HCT116 (cell line): ENCODE data around the gene AMBP. TPM values are rescaled to one million over a fixed set of nuclear protein-coding genes. Genes with fewer than 3 reads are reported as not detected.

Experiments used
- ATAC-seq: fragments of 200-7000 bp; cut with Tn5 transposase; 2 replicates; pipeline ENCODE4 v1.9.1; 2020; ENCODE audit warnings: mild to moderate bottlenecking, moderate library complexity
- BruUV-seq: library from RNA; stranded (reverse); fragments of 400-500 nt; replicated peaks from 2 replicates; lab custom pipeline; 2021; lab: Mats Ljungman, UMichigan
- CTCF ChIA-PET: fragments of 300-600 bp; sonication (Branson Sonifier 250); formaldehyde crosslinking; loops from one replicate; lab custom pipeline; 2021; ENCODE audit warnings: antibody characterized with exemption; lab: Charles Lee
- POLR2A ChIA-PET: fragments of 300-600, 350-600 bp; sonication (Branson Sonifier 250); formaldehyde crosslinking; loops from one replicate; lab custom pipeline; 2021; ENCODE audit warnings: antibody characterized with exemption; lab: Charles Lee
- RAD21 ChIA-PET, 2 experiments: fragments of 300-600 bp; sonication (Branson Sonifier 250); formaldehyde crosslinking; loops; one replicate each; lab custom pipeline; 2023; ENCODE audit warnings: low total read pairs in 2 of 2; ENCODE audit not compliant: uncharacterized antibody in 2 of 2, unreplicated experiment in 2 of 2, low non-redundant PET in 1 of 2; lab: Charles Lee
- DNase-seq: peaks from one replicate; pipeline ENCODE4 v3.0.0-alpha.2; 2010; ENCODE audit warnings: low read depth, low spot score
- H2AFZ ChIP-seq: fragments of 200-600 bp; shearing (Covaris generic), sonication (generic); 2 replicates; pipeline ENCODE4 v1.6.1; 2017; ENCODE audit warnings: low read depth, mixed run types, mixed read lengths, antibody characterized with exemption, low read length; ENCODE audit not compliant: poor library complexity, severe bottlenecking
- H3K27ac ChIP-seq: 2 replicates; pipeline ENCODE4 v1.5.1; 2012; ENCODE audit warnings: low read depth, low read length
- H3K27me3 ChIP-seq: fragments of 200-600 bp; sonication (generic); 2 replicates; pipeline ENCODE4 v1.6.1; 2016; ENCODE audit warnings: mixed run types, low read length, mixed read lengths; ENCODE audit not compliant: insufficient read depth
- H3K36me3 ChIP-seq, 2 experiments: fragments of 200-500 bp in 1 of 2; fragments of 200-600 bp in 1 of 2; sonication (Bioruptor generic) in 1 of 2; sonication (generic) in 1 of 2; 2 replicates each; pipeline versions ENCODE4 v1.5.1 to v1.6.1; 2014 to 2016; ENCODE audit warnings: low read length in 2 of 2, inconsistent platforms in 1 of 2, mixed read lengths in 1 of 2, mixed run types in 1 of 2; ENCODE audit not compliant: insufficient read depth in 2 of 2, control insufficient read depth in 1 of 2
- H3K4me1 ChIP-seq, 2 experiments: fragments of 200-600 bp in 1 of 2; sonication (generic) in 1 of 2; 2 replicates each; pipeline versions ENCODE4 v1.5.1 to v1.6.1; 2012 to 2017; ENCODE audit warnings: low read length in 2 of 2, inconsistent platforms in 1 of 2, mild to moderate bottlenecking in 1 of 2, mixed read lengths in 1 of 2, mixed run types in 1 of 2, moderate library complexity in 1 of 2; ENCODE audit not compliant: insufficient read depth in 2 of 2, control insufficient read depth in 1 of 2
- H3K4me2 ChIP-seq: fragments of 200-600 bp; sonication (generic); 2 replicates; pipeline ENCODE4 v1.6.1; 2017; ENCODE audit warnings: mixed run types, low read length, mixed read lengths
- H3K4me3 ChIP-seq, 2 experiments: fragments of 200-600 bp in 1 of 2; sonication (generic) in 1 of 2; replicated peaks in 1 of 2; 2 replicates each; pipeline ENCODE4 v1.5.1; 2011 to 2016; ENCODE audit warnings: low read length in 2 of 2, control low read depth in 1 of 2, low read depth in 1 of 2, mild to moderate bottlenecking in 1 of 2, mixed read lengths in 1 of 2, mixed run types in 1 of 2
- H3K79me2 ChIP-seq: fragments of 200-600 bp; sonication (generic); 2 replicates; pipeline ENCODE4 v1.6.1; 2017; ENCODE audit warnings: mild to moderate bottlenecking, mixed run types, low read length, moderate library complexity, mixed read lengths; ENCODE audit not compliant: insufficient read depth
- H3K9ac ChIP-seq: fragments of 200-600 bp; sonication (generic); 2 replicates; pipeline ENCODE4 v1.6.1; 2016; ENCODE audit warnings: low read length, mixed read lengths
- H3K9me2 ChIP-seq: fragments of 200-600 bp; sonication (generic), shearing (Covaris generic); 2 replicates; pipeline ENCODE4 v1.6.1; 2017; ENCODE audit warnings: mixed run types, mild to moderate bottlenecking, moderate library complexity; ENCODE audit not compliant: insufficient read depth
- H3K9me3 ChIP-seq, 2 experiments: fragments of 200-500 bp in 1 of 2; fragments of 200-600 bp in 1 of 2; sonication (Bioruptor generic) in 1 of 2; sonication (generic) in 1 of 2; 2 replicates each; pipeline ENCODE4 v1.6.1; 2014 to 2017; ENCODE audit warnings: low read length in 2 of 2, mixed read lengths in 2 of 2, inconsistent platforms in 1 of 2, low read depth in 1 of 2, mild to moderate bottlenecking in 1 of 2, mixed run types in 1 of 2, moderate library complexity in 1 of 2; ENCODE audit not compliant: control insufficient read depth in 1 of 2, insufficient read depth in 1 of 2
- H4K20me1 ChIP-seq: fragments of 200-600 bp; sonication (generic), shearing (Covaris generic); 2 replicates; pipeline ENCODE4 v1.6.1; 2017; ENCODE audit warnings: mixed run types, mild to moderate bottlenecking, moderate library complexity; ENCODE audit not compliant: insufficient read depth
- CEBPB ChIP-seq: IDR thresholded peaks from 2 replicates; pipeline ENCODE4 v1.6.1; 2012; ENCODE audit warnings: low read depth
- CTCF ChIP-seq, 3 experiments: fragments of 200-600 bp in 1 of 3; sonication (generic) in 1 of 3; IDR thresholded peaks in 2 of 3; conservative IDR thresholded peaks in 1 of 3; 2 replicates each; pipeline ENCODE4 v1.5.1; 2012 to 2017; ENCODE audit warnings: low read depth in 2 of 3, low read length in 2 of 3, antibody characterized with exemption in 1 of 3, borderline replicate concordance in 1 of 3, control low read depth in 1 of 3, mild to moderate bottlenecking in 1 of 3, mixed read lengths in 1 of 3, mixed run types in 1 of 3, moderate library complexity in 1 of 3; ENCODE audit not compliant: insufficient read depth in 1 of 3
- EGR1 ChIP-seq: IDR thresholded peaks from 2 replicates; pipeline ENCODE4 v1.6.1; 2012; ENCODE audit warnings: low read depth
- ELF1 ChIP-seq: IDR thresholded peaks from 2 replicates; pipeline ENCODE4 v1.6.1; 2012; ENCODE audit warnings: low read depth, borderline replicate concordance
- EZH2 ChIP-seq: fragments of 200-600 bp; sonication (generic); IDR thresholded peaks from 2 replicates; pipeline ENCODE4 v1.6.1; 2017; ENCODE audit warnings: antibody characterized with exemption, mixed run types
- EZH2phosphoT487 ChIP-seq: fragments of 200-600 bp; IDR thresholded peaks from 2 replicates; pipeline ENCODE4 v1.6.1; 2018; ENCODE audit warnings: antibody characterized with exemption, borderline replicate concordance
- FOSL1 ChIP-seq: IDR thresholded peaks from 2 replicates; pipeline ENCODE4 v1.6.1; 2012; ENCODE audit warnings: low read depth
- JUND ChIP-seq: IDR thresholded peaks from 2 replicates; pipeline ENCODE4 v1.6.1; 2012
- MAX ChIP-seq: IDR thresholded peaks from 2 replicates; pipeline ENCODE4 v1.6.1; 2012
- POLR2A ChIP-seq: IDR thresholded peaks from 2 replicates; pipeline ENCODE4 v1.7.0; 2011; ENCODE audit warnings: borderline replicate concordance; ENCODE audit not compliant: insufficient read depth, insufficient read length; ENCODE audit errors: extremely low read depth
- POLR2AphosphoS5 ChIP-seq: IDR thresholded peaks from 2 replicates; pipeline ENCODE4 v1.6.1; 2011; ENCODE audit warnings: mild to moderate bottlenecking, low read depth, low read length, moderate library complexity
- RAD21 ChIP-seq: IDR thresholded peaks from 2 replicates; pipeline ENCODE4 v1.6.1; 2012; ENCODE audit warnings: low read depth, mild to moderate bottlenecking
- SIN3A ChIP-seq: IDR thresholded peaks from 2 replicates; pipeline ENCODE4 v1.6.1; 2012; ENCODE audit warnings: low read depth
- SRF ChIP-seq: IDR thresholded peaks from 2 replicates; pipeline ENCODE4 v1.6.1; 2012; ENCODE audit warnings: low read depth
- TCF7L2 ChIP-seq: IDR thresholded peaks from 2 replicates; pipeline ENCODE4 v1.7.0; 2011; ENCODE audit warnings: borderline replicate concordance, inconsistent platforms; ENCODE audit not compliant: insufficient read depth, insufficient read length; ENCODE audit errors: extremely low read depth
- YY1 ChIP-seq: IDR thresholded peaks from 2 replicates; pipeline ENCODE4 v1.6.1; 2011; ENCODE audit warnings: low read length, low read depth, moderate library complexity, mild to moderate bottlenecking; ENCODE audit not compliant: insufficient replicate concordance; ENCODE audit errors: extremely low read depth
- ZBTB33 ChIP-seq: IDR thresholded peaks from 2 replicates; pipeline ENCODE4 v1.6.1; 2011; ENCODE audit warnings: mild to moderate bottlenecking, low read length, moderate library complexity; ENCODE audit not compliant: insufficient replicate concordance; ENCODE audit errors: extremely low read depth
- ZFX ChIP-seq: fragments of 450-650 bp; IDR thresholded peaks from 2 replicates; pipeline ENCODE4 v1.6.1; 2017
- ZNF274 ChIP-seq: fragments of 200-500 bp; sonication (Bioruptor generic); IDR thresholded peaks from 2 replicates; pipeline ENCODE4 v1.6.1; 2014; ENCODE audit warnings: mild to moderate bottlenecking, low read depth, low read length, inconsistent platforms
- intact Hi-C: fragments of 100-400 bp; cut with micrococcal nuclease; formaldehyde crosslinking; loops from 2 replicates; pipeline ENCODE4 v1.10.0; 2022
- total RNA-seq: library from RNA; stranded (reverse); gene quantifications from one replicate; pipeline ENCODE4 v1.2.1, GENCODE V29; 2021; ENCODE audit not compliant: unreplicated experiment

The AMBP gene
- total RNA-seq, 1 experiment from 2014 or later, result 1.9 TPM

GRCh38 chr9:114112778-114113584, 34.9 kb upstream of the AMBP start (continued):
- TF ChIP-seq TCF7L2 (no peak), POLR2AphosphoS5 (no peak), ELF1 (no peak), ZFX (no peak), EGR1 (no peak), EZH2phosphoT487 (no peak), SIN3A (no peak), FOSL1 (no peak)

GRCh38 chr9:114112325-114112724, 34.2 kb upstream of the AMBP start:
- H3K36me3 ChIP-seq, result no peaks in the 10 kb centered on the region
- peaks cover 14% of the 10 kb centered on the region; the same call in 1 of the 2 replicates for H3K27me3 ChIP-seq
- no peaks in the 10 kb centered on the region for H3K79me2 ChIP-seq
- POLR2A ChIA-PET, result no interaction called here
- no peak overlapping the region for H2AFZ ChIP-seq
- H3K4me3 ChIP-seq, result no peak overlapping the region
- BruUV-seq, result no TSS peak
- RAD21 ChIA-PET, result no interaction called here
- H4K20me1 ChIP-seq, result no peaks in the 10 kb centered on the region
- H3K4me2 ChIP-seq, result no peak overlapping the region
- H3K9me3 ChIP-seq, result no peaks in the 10 kb centered on the region
- DNase-seq (no peak), ATAC-seq (no peak)
- no peak overlapping the region for H3K9ac ChIP-seq
- CTCF ChIA-PET, result interaction anchor here (2.0 kb wide), 1 partner anchor 30 kb away, joined by 4 read pairs; no protein-coding TSS in a partner anchor
- H3K9me2 ChIP-seq, result no peaks in the 10 kb centered on the region
- intact Hi-C loops, result no loop called here
- H3K4me1 ChIP-seq, result no peaks in the 10 kb centered on the region
- no peak overlapping the region for H3K27ac ChIP-seq
- no peak for TF ChIP-seq JUND
- no peak for TF ChIP-seq ZNF274
- no peak for TF ChIP-seq POLR2A
- TF ChIP-seq CEBPB, result no peak
- TF ChIP-seq SRF, result no peak
- no peak for TF ChIP-seq POLR2AphosphoS5
- no peak for TF ChIP-seq ZBTB33
- TF ChIP-seq EZH2, result no peak
- TF ChIP-seq FOSL1, result no peak
- TF ChIP-seq ELF1, result no peak
- TF ChIP-seq YY1, result no peak
- TF ChIP-seq ZFX, result no peak
- no peak for TF ChIP-seq MAX
- no peak for TF ChIP-seq CTCF (IDR thresholded peaks at IDR 0.05 in 2 of 3, conservative IDR thresholded peaks at IDR 0.05 in 1 of 3; ENCODE audit: borderline replicate concordance in 1 of 3, insufficient read depth in 1 of 3, low read depth in 2 of 3, low read length in 2 of 3)
- TF ChIP-seq SIN3A, result no peak
- no peak for TF ChIP-seq RAD21
